GM19455 (cell line): ENCODE results near the gene EFCAB7.

Experiments
- ATAC-seq: cut with Tn5 transposase; IDR thresholded peaks from one replicate; pipeline ENCODE4 v1.9.1; 2021; ENCODE audit not compliant: unreplicated experiment

The EFCAB7 gene, protein sequence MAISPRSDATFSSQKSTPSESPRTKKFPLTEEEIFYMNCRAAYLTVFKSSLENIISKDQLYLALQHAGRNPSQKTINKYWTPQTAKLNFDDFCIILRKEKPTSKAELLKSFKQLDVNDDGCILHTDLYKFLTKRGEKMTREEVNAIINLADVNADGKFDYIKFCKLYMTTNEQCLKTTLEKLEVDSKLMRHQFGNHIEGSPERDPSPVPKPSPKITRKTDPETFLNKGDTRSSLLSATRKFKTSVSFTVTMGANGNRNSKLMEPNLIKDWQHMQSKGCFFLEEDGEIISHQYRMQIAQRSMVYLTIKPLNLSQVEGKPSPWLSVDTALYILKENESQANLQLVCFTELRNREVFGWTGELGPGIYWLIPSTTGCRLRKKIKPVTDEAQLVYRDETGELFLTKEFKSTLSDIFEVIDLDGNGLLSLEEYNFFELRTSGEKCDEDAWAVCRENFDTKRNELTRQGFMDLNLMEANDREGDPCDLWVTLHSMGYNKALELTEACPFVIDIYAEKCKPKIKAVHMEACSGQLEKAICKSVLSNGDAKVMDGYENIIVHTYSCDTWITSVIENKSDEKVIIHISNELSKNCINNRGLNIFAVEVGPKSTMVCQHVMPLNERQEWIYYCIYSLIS

DNA sequence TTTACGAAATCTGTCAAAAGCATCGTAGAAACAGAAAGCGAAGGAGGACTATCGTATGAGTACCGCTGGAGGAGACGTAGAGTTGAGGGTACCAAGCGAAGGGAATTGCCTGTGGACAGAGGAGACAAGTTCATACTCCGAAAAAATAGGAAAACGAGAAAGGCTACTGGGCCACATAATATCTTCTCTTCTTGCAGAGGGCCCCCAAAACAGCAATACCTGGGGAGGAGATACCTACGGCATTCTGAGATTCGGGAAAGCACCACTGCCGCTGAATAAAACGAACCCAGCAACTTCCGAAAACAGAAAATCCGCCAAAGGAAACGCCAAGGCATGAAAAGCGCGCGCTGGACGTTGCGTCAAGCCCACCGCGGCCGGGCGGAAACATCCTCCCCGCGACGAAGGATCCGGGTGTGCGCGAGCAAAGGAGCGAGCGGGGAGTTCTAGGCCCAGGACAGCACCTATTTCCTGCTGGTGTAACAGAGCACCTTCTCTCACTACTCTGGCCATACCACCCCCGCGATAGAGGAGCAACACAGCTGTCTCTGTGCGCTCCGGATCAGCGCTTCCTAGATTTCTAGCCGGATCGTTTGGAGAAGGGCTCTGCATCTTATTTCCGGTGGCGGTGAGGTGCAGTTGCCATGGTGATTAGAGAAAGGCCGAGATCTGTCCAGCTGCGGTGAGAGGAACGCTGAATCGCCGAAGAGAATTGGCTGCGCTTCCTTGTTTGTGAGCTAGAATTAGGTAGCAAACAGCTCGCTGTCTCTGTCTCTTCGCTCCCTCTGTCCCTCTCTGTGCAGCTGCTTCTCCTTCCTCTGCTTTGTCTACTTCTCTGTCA is at the start of gene EFCAB7, which contains the start of gene ITGB3BP:
EFCAB7 (plus strand) TSS at position 635 of the 838 bp plus-strand sequence. CDS start 2,048 bp downstream, outside the sequence.
ITGB3BP (minus strand) TSS at position 335 of the 838 bp plus-strand sequence; CDS start at position 243, 92 bp downstream.
- peak; percentile 86 for ATAC-seq

GRCh38 chr1:63475761-63476160 is 47.6 kb upstream of the EFCAB7 start:
- no peak for ATAC-seq

DNA sequence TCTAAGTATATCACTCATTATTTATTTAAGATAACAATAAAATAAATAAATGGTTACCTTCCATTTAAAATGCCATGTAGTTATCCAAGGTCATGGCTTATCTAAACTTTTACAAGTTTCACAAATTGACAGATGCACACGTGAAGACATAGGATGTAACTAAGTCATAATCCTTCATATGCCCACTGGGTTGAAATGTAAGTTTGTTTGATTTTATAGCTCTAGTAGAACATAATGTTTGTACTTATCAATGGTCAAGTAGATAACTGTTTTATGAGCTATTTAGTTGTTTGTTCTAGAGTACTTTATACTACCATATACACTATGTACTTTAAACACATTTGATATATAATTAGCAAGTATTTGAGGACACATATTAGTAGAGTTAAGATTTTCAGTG is 43.3 kb upstream of the EFCAB7 start:
- ATAC-seq, result no peak

DNA sequence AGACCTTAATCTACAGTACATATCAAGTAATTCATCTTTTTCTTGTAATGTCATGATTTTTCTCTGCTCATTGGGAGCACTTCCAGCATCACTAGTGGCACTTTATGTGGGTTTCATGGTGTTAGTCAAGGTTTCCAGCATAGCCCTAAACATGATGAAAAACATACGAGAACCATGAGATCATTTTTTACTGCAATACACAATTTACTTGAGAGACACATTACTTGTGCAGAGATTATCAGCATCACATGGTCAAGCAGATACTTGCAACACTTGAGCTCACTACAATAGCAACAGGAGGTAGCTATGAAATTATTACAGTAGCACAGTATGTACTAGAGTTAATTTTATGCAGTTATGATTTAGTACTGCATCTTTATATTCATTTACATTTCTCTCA is 36.7 kb upstream of the EFCAB7 start:
- ATAC-seq, result no peak

DNA sequence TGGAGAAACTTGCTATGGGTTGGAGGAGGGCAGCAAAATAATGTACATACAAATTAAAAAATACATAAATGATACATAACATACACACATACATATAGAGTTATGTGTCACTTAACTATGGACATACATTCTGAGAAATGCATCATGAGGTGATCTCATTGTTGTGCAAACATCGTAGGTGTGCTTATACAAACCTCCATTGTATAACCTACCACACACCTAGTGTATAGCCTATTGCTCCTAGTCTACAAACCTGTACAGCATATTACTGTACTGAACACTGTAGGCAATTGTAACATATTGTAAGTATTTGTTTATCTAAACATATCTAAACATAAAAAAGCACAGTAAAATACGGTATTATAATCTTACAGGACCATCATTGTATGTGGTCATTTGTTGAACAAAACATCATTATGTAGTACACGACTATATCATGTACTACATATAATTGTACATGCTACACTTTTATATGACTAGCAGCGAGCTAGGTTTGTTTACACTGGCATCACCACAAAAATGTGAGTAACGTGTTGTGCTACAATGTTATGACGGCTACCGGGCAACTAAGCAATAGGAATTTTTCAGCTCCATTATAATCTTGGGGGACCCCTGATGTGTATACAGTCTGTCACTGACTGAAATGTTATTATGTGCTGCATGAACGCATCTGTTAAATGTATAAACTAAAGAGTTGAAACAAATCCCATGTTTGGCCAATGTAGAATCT is 35.8 kb upstream of the EFCAB7 start:
- ATAC-seq, result no peak

- no peak for ATAC-seq
These were observed 25.7 kb upstream of the EFCAB7 start for GRCh38 chr1:63497577-63497976.

GRCh38 chr1:63498106-63498505 is 25.2 kb upstream of the EFCAB7 start:
- no peak for ATAC-seq

- no peak for ATAC-seq
These were observed 22.1 kb upstream of the EFCAB7 start for GRCh38 chr1:63501256-63501655.

DNA sequence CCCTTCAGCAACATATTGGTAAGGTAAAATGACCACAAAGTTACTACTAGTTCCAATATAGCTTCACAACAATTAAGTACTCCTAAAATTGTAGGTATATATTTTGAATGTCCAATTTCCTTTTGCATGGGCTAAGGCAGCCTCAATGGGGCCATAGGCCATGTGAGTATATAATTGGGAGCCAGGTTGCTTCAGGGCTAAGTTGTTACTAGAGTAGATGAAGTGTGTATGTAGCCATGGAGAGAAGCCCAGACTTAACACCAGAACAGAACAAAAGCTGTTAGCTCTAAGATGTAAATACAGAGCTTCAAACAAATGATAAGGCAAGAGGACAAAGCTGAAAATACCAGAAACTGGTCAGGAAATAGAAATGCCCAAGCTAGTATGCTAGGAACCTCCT is 16.5 kb upstream of the EFCAB7 start:
- no peak for ATAC-seq

DNA sequence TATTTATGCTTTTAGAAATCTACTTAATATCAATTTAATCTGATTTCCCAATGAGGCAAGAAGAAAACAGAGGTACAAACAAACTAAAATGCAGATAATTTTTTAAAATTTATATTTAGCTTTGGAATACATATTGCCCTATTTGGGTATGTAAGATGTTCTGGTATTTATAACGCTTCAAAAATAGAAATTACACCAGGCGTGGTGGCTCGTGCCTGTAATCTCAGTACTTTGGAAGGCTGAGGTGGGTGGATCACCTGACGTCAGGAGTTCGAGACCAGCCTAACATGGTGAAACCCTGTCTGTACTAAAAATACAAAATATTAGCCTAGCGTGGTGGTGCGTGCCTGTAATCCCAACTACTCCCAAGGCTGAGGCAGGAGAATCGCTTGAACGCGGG is 13.6 kb upstream of the EFCAB7 start:
- ATAC-seq, result no peak

- no peak for ATAC-seq
These were observed 10.7 kb upstream of the EFCAB7 start for GRCh38 chr1:63512584-63512983.

GRCh38 chr1:63516629-63517028 is 6.7 kb upstream of the EFCAB7 start:
- ATAC-seq, result no peak

- peak; percentile 14 for ATAC-seq
These were observed 413 bp downstream of the EFCAB7 start for GRCh38 chr1:63523738-63524137.

GRCh38 chr1:63524201-63524600 is 876 bp downstream of the EFCAB7 start:
- no peak for ATAC-seq

GRCh38 chr1:63532727-63533126 is 9.4 kb downstream of the EFCAB7 start:
- ATAC-seq, result no peak

GRCh38 chr1:63533931-63534330 is 10.6 kb downstream of the EFCAB7 start:
- no peak for ATAC-seq

DNA sequence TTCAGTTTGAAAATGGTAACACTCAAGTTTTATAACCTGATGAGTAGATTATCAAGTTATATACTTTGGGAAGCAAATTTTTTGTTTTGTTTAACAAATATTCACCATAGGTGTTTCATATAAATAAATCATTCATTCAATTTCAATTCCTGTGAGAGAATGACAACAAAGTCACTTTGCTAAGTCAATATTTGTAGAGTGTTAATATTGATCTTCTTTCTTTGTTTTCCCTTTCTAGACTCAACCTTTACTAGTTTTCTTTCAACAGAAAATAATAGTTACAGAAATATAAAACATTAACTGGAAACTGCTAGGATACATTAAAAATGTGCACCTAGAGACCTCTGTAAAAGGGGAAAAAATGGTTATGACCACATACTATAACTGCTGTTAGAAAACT is 11.1 kb downstream of the EFCAB7 start:
- no peak for ATAC-seq

DNA sequence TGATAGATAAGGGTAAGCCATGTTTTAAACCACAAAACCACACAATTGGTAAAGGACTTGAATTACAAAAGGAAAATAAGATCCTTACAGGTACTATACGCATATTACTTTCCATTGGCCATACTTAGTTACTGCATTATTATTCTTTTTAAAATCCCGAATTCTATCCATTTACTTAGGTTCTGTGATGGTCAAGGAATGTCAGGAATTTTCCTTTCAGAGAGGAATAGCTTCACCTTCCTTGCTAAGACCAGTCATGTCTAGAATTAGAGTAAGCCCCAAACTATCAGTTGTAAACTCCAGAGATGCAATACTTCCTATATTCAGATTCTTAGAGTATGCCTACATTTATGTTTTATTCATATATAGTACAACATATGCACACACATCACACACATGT is 13.7 kb downstream of the EFCAB7 start:
- no peak for ATAC-seq

DNA sequence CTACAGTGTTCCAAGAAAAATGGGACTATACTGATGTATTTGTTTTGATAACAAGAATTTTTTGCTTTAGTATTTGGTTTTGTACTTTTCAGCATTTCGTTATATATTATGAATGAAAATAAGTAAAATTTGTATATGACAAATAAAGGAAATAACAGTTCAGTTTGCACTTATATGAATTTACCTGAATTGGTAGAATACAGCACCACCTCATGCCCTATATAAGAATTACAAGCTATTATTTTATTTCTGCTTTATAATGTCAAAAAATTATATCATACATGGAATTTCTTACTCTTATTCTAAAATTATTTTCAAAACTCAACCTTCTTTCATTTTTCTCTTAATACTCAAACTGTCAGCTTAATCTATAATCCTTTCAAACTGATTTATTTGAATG is 14.6 kb downstream of the EFCAB7 start:
- no peak for ATAC-seq

GRCh38 chr1:63545780-63546179 is 22.5 kb downstream of the EFCAB7 start:
- ATAC-seq, result no peak
